ENCODE measurements around the gene SMARCE1.

Gene SMARCE1

GRCh38 chr17:40695874-40696472 is 48.4 kb upstream of the SMARCE1 start:
- peaks cover 21% of the 10 kb centered on the region for H3K27me3 ChIP-seq (ENCODE audit: control insufficient read depth, low read length)
- H3K4me1 ChIP-seq (ENCODE audit: control insufficient read depth, low read length): no peaks in the 10 kb centered on the region
- no peaks in the 10 kb centered on the region for H3K9me2 ChIP-seq (replicated peaks; ENCODE audit: control insufficient read depth, low read length)
- no peak for TF ChIP-seq CTCF (IDR thresholded peaks at IDR 0.05; ENCODE audit: low read depth, low read length, poor library complexity, severe bottlenecking)
- TF ChIP-seq EZH2phosphoT487 (IDR thresholded peaks at IDR 0.05; ENCODE audit: borderline replicate concordance, low read length): no peak
- no peaks in the 10 kb centered on the region for H3K36me3 ChIP-seq (ENCODE audit: control insufficient read depth, low read length)
- H3K4me2 ChIP-seq (ENCODE audit: low read length): no peak overlapping the region
- no peaks in the 10 kb centered on the region for H3K9me3 ChIP-seq (ENCODE audit: control insufficient read depth, insufficient read depth, low read length)
- no peaks in the 10 kb centered on the region for H4K20me1 ChIP-seq (ENCODE audit: control insufficient read depth, insufficient read depth, low read depth, low read length)
- no peaks in the 10 kb centered on the region for H3F3A ChIP-seq (ENCODE audit: control insufficient read depth, insufficient read depth)
- no peak overlapping the region for H3K4me3 ChIP-seq (ENCODE audit: low read length)
- H3K79me2 ChIP-seq (ENCODE audit: control insufficient read depth, low read length): no peaks in the 10 kb centered on the region
- H3K27ac ChIP-seq (ENCODE audit: low read depth, low read length): no peak overlapping the region

GRCh38 chr17:40694584-40694983 is 47.0 kb upstream of the SMARCE1 start:
- Histone ChIP-seq H3K9me3 (ENCODE audit: control insufficient read depth, insufficient read depth, low read length) (no peaks in the 10 kb centered on the region), H3K27me3 (ENCODE audit: control insufficient read depth, low read length) (peaks cover 18% of the 10 kb centered on the region), H4K20me1 (ENCODE audit: control insufficient read depth, insufficient read depth, low read depth, low read length) (no peaks in the 10 kb centered on the region), H3K27ac (ENCODE audit: low read depth, low read length) (no peak overlapping the region), H3K9me2 (replicated peaks; ENCODE audit: control insufficient read depth, low read length) (no peaks in the 10 kb centered on the region), H3K36me3 (ENCODE audit: control insufficient read depth, low read length) (no peaks in the 10 kb centered on the region), H3F3A (ENCODE audit: control insufficient read depth, insufficient read depth) (no peaks in the 10 kb centered on the region), H3K79me2 (ENCODE audit: control insufficient read depth, low read length) (no peaks in the 10 kb centered on the region), H3K4me3 (ENCODE audit: low read length) (no peak overlapping the region), H3K4me2 (ENCODE audit: low read length) (no peak overlapping the region), H3K4me1 (ENCODE audit: control insufficient read depth, low read length) (no peaks in the 10 kb centered on the region)
- no peak for TF ChIP-seq EZH2phosphoT487 (IDR thresholded peaks at IDR 0.05; ENCODE audit: borderline replicate concordance, low read length)
- no peak for TF ChIP-seq CTCF (IDR thresholded peaks at IDR 0.05; ENCODE audit: low read depth, low read length, poor library complexity, severe bottlenecking)

GRCh38 chr17:40687106-40687505 is 39.5 kb upstream of the SMARCE1 start:
- H3K27ac ChIP-seq (ENCODE audit: low read depth, low read length): no peak overlapping the region
- H3K27me3 ChIP-seq (ENCODE audit: control insufficient read depth, low read length): peaks cover 8% of the 10 kb centered on the region; the same call in 1 of the 2 replicates
- H3K9me3 ChIP-seq (ENCODE audit: control insufficient read depth, insufficient read depth, low read length): no peaks in the 10 kb centered on the region
- no peak overlapping the region for H3K4me2 ChIP-seq (ENCODE audit: low read length)
- H3F3A ChIP-seq (ENCODE audit: control insufficient read depth, insufficient read depth): no peaks in the 10 kb centered on the region
- H4K20me1 ChIP-seq (ENCODE audit: control insufficient read depth, insufficient read depth, low read depth, low read length): no peaks in the 10 kb centered on the region
- H3K79me2 ChIP-seq (ENCODE audit: control insufficient read depth, low read length): no peaks in the 10 kb centered on the region
- no peaks in the 10 kb centered on the region for H3K36me3 ChIP-seq (ENCODE audit: control insufficient read depth, low read length)
- TF ChIP-seq CTCF (IDR thresholded peaks at IDR 0.05; ENCODE audit: low read depth, low read length, poor library complexity, severe bottlenecking): no peak
- no peak for TF ChIP-seq EZH2phosphoT487 (IDR thresholded peaks at IDR 0.05; ENCODE audit: borderline replicate concordance, low read length)
- H3K9me2 ChIP-seq (replicated peaks; ENCODE audit: control insufficient read depth, low read length): no peaks in the 10 kb centered on the region
- H3K4me3 ChIP-seq (ENCODE audit: low read length): no peak overlapping the region
- no peaks in the 10 kb centered on the region for H3K4me1 ChIP-seq (ENCODE audit: control insufficient read depth, low read length)

Measured in DOHH2 (cell line).